Activated CD8-positive, alpha-beta memory T cell treated with anti-CD3 and anti-CD28 coated beads for 1 hour (primary cell): Measurements from ENCODE around the gene APH1A.
"Not testable (repeated sequence)": the region's sequence is repeated elsewhere in the genome, so short reads cannot be mapped to it uniquely, and the experiment has no call there.

Experiments used
- DNase-seq, 2 donors: peaks; one replicate each; pipeline ENCODE4 v3.0.0-alpha.2; 2020; ENCODE audit warnings: low read depth in 1 of 2; ENCODE audit errors: extremely low read depth in 1 of 2

The APH1A gene

GRCh38 chr1:150234566-150235293 lies 34.1 kb downstream of the APH1A start:
- DNase-seq: peak; percentile 69 to 81

GRCh38 chr1:150234309-150234565 lies 34.6 kb downstream of the APH1A start:
- no peak for DNase-seq

GRCh38 chr1:150233359-150234308 lies 35.2 kb downstream of the APH1A start:
- DNase-seq: peak in 1 of 2 donors; percentile 8

- DNase-seq: not testable (repeated sequence)
These were observed 35.9 kb downstream of the APH1A start for GRCh38 chr1:150232921-150233320.

- not testable (repeated sequence) for DNase-seq
These were observed 40.6 kb downstream of the APH1A start for GRCh38 chr1:150228246-150228645.

- DNase-seq: no peak
These were observed 41.6 kb downstream of the APH1A start for GRCh38 chr1:150227228-150227627.

- no peak for DNase-seq
These were observed 42.3 kb downstream of the APH1A start for GRCh38 chr1:150226486-150226885.

GRCh38 chr1:150225546-150225945 lies 43.3 kb downstream of the APH1A start:
- DNase-seq: no peak

- no peak for DNase-seq
These were observed 43.8 kb downstream of the APH1A start for GRCh38 chr1:150224983-150225382.

- no peak for DNase-seq
These were observed 47.3 kb downstream of the APH1A start for GRCh38 chr1:150221552-150221951.

GRCh38 chr1:150215855-150216254 lies 53.0 kb downstream of the APH1A start:
- DNase-seq: not testable (repeated sequence)
